Measurements from ENCODE around the gene ATE1. TPM values are rescaled to one million over a fixed set of nuclear protein-coding genes. Genes with fewer than 3 reads are reported as not detected.

ATE1 gene
- total RNA-seq, 3 donors from 2014 or later (not counting 1 experiment from before 2014, with no cell fraction given), result 30.4 to 40.6 (median 30.5) TPM

DNA sequence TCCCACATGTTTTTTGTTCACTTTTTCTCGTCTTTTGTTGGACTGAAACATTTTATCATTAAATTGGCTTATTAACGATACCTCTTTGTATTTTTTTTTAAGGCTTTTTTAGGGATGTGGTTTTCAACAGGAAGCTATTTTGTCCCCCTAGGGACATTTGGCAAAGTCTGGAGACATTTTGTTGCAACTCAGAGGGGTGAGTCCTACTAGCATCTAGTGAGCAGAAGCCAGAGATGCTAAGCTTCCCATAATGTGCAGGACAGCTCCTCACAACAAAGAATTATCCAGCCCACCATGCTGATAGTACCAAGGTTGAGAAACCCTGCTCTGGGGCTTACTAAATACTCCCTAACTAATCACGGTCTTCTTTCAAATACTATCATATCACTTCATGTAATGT, 63.2 kb downstream of the ATE1 start:
- H3K4me3 Mint-ChIP-seq, result no peak overlapping the region
- no peak for ATAC-seq
- H3K9me3 ChIP-seq (ENCODE audit: control insufficient read depth, insufficient read depth, low read length), result no peaks in the 10 kb centered on the region
- H3K27me3 ChIP-seq (ENCODE audit: control insufficient read depth, insufficient read depth, low read length), result no peaks in the 10 kb centered on the region
- H3K27me3 Mint-ChIP-seq (ENCODE audit: low read depth in 2 of 2), result no peaks in the 10 kb centered on the region
- no peak overlapping the region for H3K27ac ChIP-seq (ENCODE audit: low read length)
- intact Hi-C loops (cut with micrococcal nuclease), result no loop called here
- H3K9me3 Mint-ChIP-seq, result no peaks in the 10 kb centered on the region
- peaks cover 18% of the 10 kb centered on the region in 2 donors for H3K4me1 Mint-ChIP-seq
- no peaks in the 10 kb centered on the region for H3K4me1 ChIP-seq (ENCODE audit: control insufficient read depth, insufficient read depth, low read length)
- TF ChIP-seq, protein P1, sequence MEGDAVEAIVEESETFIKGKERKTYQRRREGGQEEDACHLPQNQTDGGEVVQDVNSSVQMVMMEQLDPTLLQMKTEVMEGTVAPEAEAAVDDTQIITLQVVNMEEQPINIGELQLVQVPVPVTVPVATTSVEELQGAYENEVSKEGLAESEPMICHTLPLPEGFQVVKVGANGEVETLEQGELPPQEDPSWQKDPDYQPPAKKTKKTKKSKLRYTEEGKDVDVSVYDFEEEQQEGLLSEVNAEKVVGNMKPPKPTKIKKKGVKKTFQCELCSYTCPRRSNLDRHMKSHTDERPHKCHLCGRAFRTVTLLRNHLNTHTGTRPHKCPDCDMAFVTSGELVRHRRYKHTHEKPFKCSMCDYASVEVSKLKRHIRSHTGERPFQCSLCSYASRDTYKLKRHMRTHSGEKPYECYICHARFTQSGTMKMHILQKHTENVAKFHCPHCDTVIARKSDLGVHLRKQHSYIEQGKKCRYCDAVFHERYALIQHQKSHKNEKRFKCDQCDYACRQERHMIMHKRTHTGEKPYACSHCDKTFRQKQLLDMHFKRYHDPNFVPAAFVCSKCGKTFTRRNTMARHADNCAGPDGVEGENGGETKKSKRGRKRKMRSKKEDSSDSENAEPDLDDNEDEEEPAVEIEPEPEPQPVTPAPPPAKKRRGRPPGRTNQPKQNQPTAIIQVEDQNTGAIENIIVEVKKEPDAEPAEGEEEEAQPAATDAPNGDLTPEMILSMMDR (IDR thresholded peaks at IDR 0.05), result no peak
- peaks cover 14% of the 10 kb centered on the region for H3K36me3 ChIP-seq (ENCODE audit: control insufficient read depth, insufficient read depth, low read length)
- 69% methylated on average over 3 of the region's 3 CpGs for WGBS (ENCODE audit: insufficient coverage)
- H3K4me3 ChIP-seq (ENCODE audit: low read length), result no peak overlapping the region
- no peak for DNase-seq
- H3K27ac Mint-ChIP-seq, result peak overlapping the region; percentile 14 to 21
- H3K36me3 Mint-ChIP-seq, result peaks cover 7% of the 10 kb centered on the region

DNA sequence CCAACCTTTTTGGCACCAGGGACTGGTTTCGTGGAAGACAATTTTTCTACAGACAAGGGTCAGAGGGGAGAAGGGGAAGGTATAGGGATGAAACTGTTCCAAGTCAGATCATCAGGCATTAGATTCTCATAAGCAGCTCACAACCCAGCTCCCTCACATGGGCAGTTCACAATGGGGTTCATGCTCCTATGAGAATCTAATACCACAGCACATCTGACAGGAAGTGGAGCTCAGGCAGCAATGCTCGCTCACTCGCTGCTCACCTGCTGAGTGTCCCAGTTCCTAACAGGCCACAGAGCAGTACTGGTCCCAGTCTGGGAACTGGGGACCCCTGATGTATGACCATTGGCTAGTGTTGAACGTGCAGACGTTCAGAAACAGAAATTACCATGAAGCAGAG, 63.7 kb downstream of the ATE1 start:
- Histone ChIP-seq H3K9me3 (ENCODE audit: control insufficient read depth, insufficient read depth, low read length) (no peaks in the 10 kb centered on the region), H3K27ac (ENCODE audit: low read length) (no peak overlapping the region), H3K4me3 (ENCODE audit: low read length) (no peak overlapping the region), H3K27me3 (ENCODE audit: control insufficient read depth, insufficient read depth, low read length) (no peaks in the 10 kb centered on the region), H3K36me3 (ENCODE audit: control insufficient read depth, insufficient read depth, low read length) (peaks cover 10% of the 10 kb centered on the region), H3K4me1 (ENCODE audit: control insufficient read depth, insufficient read depth, low read length) (no peaks in the 10 kb centered on the region)
- no peaks in the 10 kb centered on the region for H3K27me3 Mint-ChIP-seq (ENCODE audit: low read depth in 2 of 2)
- DNase-seq (no peak), ATAC-seq (no peak)
- H3K4me3 Mint-ChIP-seq, result no peak overlapping the region
- intact Hi-C loops (cut with micrococcal nuclease), result no loop called here
- no peaks in the 10 kb centered on the region for H3K9me3 Mint-ChIP-seq
- H3K4me1 Mint-ChIP-seq, result peaks cover 18% of the 10 kb centered on the region in 2 donors
- no peak overlapping the region for H3K27ac Mint-ChIP-seq
- peaks cover 7% of the 10 kb centered on the region for H3K36me3 Mint-ChIP-seq
- TF ChIP-seq, protein P1 (IDR thresholded peaks at IDR 0.05), result no peak
- 27% methylated on average over 2 of the region's 5 CpGs for WGBS (ENCODE audit: insufficient coverage)

DNA sequence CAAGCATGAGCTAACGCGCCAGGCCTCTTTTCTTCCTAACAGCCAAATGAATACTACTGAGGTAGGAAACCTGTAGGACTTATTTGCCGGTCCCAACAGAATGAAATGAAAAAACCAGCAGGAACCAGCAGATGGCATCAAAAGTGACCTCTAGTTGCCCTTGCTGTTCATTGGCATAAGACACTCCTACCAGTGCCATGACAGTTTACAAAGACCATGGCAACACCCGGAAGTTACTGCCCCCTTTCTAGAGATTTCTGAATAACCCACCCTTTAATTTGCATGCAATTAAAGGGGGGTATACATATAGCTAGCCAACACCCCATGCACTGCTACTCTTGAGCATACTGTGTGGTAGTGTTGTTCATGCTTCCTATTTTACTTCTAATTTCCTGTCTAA, 65.2 kb downstream of the ATE1 start:
- Histone ChIP-seq H3K36me3 (ENCODE audit: control insufficient read depth, insufficient read depth, low read length) (no peaks in the 10 kb centered on the region), H3K4me1 (ENCODE audit: control insufficient read depth, insufficient read depth, low read length) (no peaks in the 10 kb centered on the region), H3K27ac (ENCODE audit: low read length) (no peak overlapping the region), H3K4me3 (ENCODE audit: low read length) (no peak overlapping the region), H3K9me3 (ENCODE audit: control insufficient read depth, insufficient read depth, low read length) (no peaks in the 10 kb centered on the region), H3K27me3 (ENCODE audit: control insufficient read depth, insufficient read depth, low read length) (no peaks in the 10 kb centered on the region)
- Mint-ChIP-seq H3K27me3 (ENCODE audit: low read depth in 2 of 2) (no peaks in the 10 kb centered on the region), H3K4me3 (no peak overlapping the region), H3K36me3 (no peaks in the 10 kb centered on the region), H3K27ac (no peak overlapping the region), H3K9me3 (no peaks in the 10 kb centered on the region), H3K4me1 (peaks cover 18% of the 10 kb centered on the region in 2 donors)
- WGBS (ENCODE audit: insufficient coverage), result 88% methylated on average over 4 of the region's 4 CpGs
- intact Hi-C loops (cut with micrococcal nuclease), result no loop called here
- TF ChIP-seq, protein P1 (IDR thresholded peaks at IDR 0.05), result no peak
- no peak for DNase-seq
- ATAC-seq, result no peak

DNA sequence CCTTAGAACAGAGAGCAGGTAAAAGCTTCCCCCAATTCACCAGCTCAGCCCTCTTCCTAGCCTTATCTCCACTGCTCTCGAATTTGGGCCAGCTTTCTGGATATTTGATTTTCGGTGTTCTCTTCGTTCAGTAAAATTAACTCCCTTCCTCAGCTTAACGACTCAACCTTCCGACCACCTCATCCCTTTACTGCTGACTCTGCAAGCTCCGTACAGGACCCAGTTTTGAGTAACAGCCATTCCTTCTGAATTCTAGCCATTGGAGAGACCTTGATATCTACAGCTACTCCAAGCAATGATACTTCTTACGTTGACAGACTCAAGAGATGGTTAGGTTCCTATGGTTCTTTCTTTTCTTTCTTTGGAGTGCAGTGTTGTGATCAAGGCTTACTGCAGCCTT, 65.8 kb downstream of the ATE1 start:
- Histone ChIP-seq H3K27me3 (ENCODE audit: control insufficient read depth, insufficient read depth, low read length) (no peaks in the 10 kb centered on the region), H3K4me3 (ENCODE audit: low read length) (no peak overlapping the region), H3K9me3 (ENCODE audit: control insufficient read depth, insufficient read depth, low read length) (no peaks in the 10 kb centered on the region), H3K4me1 (ENCODE audit: control insufficient read depth, insufficient read depth, low read length) (no peaks in the 10 kb centered on the region), H3K27ac (ENCODE audit: low read length) (no peak overlapping the region), H3K36me3 (ENCODE audit: control insufficient read depth, insufficient read depth, low read length) (peaks cover 3% of the 10 kb centered on the region)
- intact Hi-C loops (cut with micrococcal nuclease), result no loop called here
- TF ChIP-seq, protein P1 (IDR thresholded peaks at IDR 0.05), result no peak
- no peak overlapping the region for H3K4me3 Mint-ChIP-seq
- no peaks in the 10 kb centered on the region for H3K9me3 Mint-ChIP-seq
- no peaks in the 10 kb centered on the region for H3K36me3 Mint-ChIP-seq
- no peak overlapping the region for H3K27ac Mint-ChIP-seq
- DNase-seq, result no peak
- ATAC-seq, result no peak
- no peaks in the 10 kb centered on the region for H3K27me3 Mint-ChIP-seq (ENCODE audit: low read depth in 2 of 2)
- WGBS (ENCODE audit: insufficient coverage), result 98% methylated on average over 7 of the region's 7 CpGs
- H3K4me1 Mint-ChIP-seq, result peaks cover 18% of the 10 kb centered on the region in 2 donors
